Thymus (tissue), 11 donors: ENCODE results near the gene TMX1. TPM values are rescaled to one million over a fixed set of nuclear protein-coding genes. Genes with fewer than 3 reads are reported as not detected.

Experiments used
- DNase-seq, 9 donors: peaks; one replicate each; pipeline ENCODE4 v3.0.0-alpha.2; 2013; ENCODE audit warnings: low spot score in 9 of 9, low read depth in 6 of 9, missing footprints in 1 of 9
- H3K27ac ChIP-seq, 2 donors: one replicate each; pipeline ENCODE4 v1.5.1; 2013; ENCODE audit warnings: control low read depth in 1 of 2, low read depth in 1 of 2, low read length in 1 of 2, mild to moderate bottlenecking in 1 of 2, moderate library complexity in 1 of 2
- H3K27me3 ChIP-seq, 2 donors: one replicate each; pipeline ENCODE4 v1.5.1; 2013; ENCODE audit warnings: low read length in 1 of 2; ENCODE audit not compliant: control insufficient read depth in 2 of 2, insufficient read depth in 1 of 2
- H3K36me3 ChIP-seq, 2 donors: one replicate each; pipeline ENCODE4 v1.5.1; 2013; ENCODE audit warnings: low read length in 1 of 2, mild to moderate bottlenecking in 1 of 2, moderate library complexity in 1 of 2; ENCODE audit not compliant: control insufficient read depth in 2 of 2, insufficient read depth in 2 of 2
- H3K4me1 ChIP-seq, 2 donors: one replicate each; pipeline ENCODE4 v1.5.1; 2013; ENCODE audit warnings: low read length in 2 of 2; ENCODE audit not compliant: control insufficient read depth in 2 of 2, insufficient read depth in 2 of 2
- H3K4me3 ChIP-seq, 2 donors: one replicate each; pipeline ENCODE4 v1.5.1; 2013; ENCODE audit warnings: low read length in 2 of 2, control low read depth in 1 of 2, mild to moderate bottlenecking in 1 of 2
- H3K9me3 ChIP-seq, 2 donors: one replicate each; pipeline ENCODE4 v1.5.1; 2013; ENCODE audit warnings: low read length in 1 of 2, mild to moderate bottlenecking in 1 of 2; ENCODE audit not compliant: control insufficient read depth in 2 of 2, insufficient read depth in 1 of 2
- WGBS: extraction: QIAGEN DNeasy Blood & Tissue Kit; methylation state at CpG from one replicate; pipeline ENCODE4 v1.1.7; 2013; 5-methylcytosine and 5-hydroxymethylcytosine counted together
- polyA plus RNA-seq: library from polyadenylated mRNA; stranded (reverse); fragments of 200-250 nt; gene quantifications from one replicate; pipeline ENCODE4 v1.2.3, GENCODE V29; 2013
- total RNA-seq: library from RNA; stranded (reverse); fragments of 120-200 nt; gene quantifications from one replicate; pipeline ENCODE4 v1.2.4, GENCODE V29; 2013
- donor health status: healthy.

Gene TMX1
- total and polyA plus RNA-seq, 2 donors = 14.1 to 43.2 TPM

GRCh38 chr14:51277753-51278415 lies 37.8 kb downstream of the TMX1 start:
- no peaks in the 10 kb centered on the region for H3K27me3 ChIP-seq
- no peaks in the 10 kb centered on the region for H3K36me3 ChIP-seq
- no peak for DNase-seq
- no peaks in the 10 kb centered on the region for H3K4me1 ChIP-seq
- no peak overlapping the region for H3K4me3 ChIP-seq
- WGBS = 95% methylated on average over 4 of the region's 4 CpGs
- no peak overlapping the region for H3K27ac ChIP-seq
- no peaks in the 10 kb centered on the region for H3K9me3 ChIP-seq

DNA sequence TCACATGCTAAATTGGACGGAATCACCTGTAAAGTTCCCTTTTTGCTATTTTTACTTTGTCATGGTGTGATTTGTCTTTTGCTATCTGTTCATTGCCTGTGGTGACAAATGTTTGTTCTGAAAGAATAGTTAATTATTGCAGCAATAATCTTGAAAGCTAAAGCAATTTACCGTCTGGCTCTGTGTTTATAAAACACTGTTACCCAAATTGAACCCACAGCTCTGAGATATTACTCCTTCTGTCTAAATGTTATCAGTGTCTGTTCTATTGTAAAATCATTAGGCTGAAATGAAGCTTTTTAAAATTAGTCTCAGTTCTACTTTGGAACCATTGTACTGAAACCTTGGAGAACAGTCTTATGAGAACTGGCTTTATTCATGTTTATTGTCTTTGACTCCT lies 42.5 kb downstream of the TMX1 start:
- no peaks in the 10 kb centered on the region for H3K4me1 ChIP-seq
- 89% methylated on average over 2 of the region's 2 CpGs for WGBS
- no peaks in the 10 kb centered on the region for H3K36me3 ChIP-seq
- H3K9me3 ChIP-seq = no peaks in the 10 kb centered on the region
- H3K4me3 ChIP-seq = no peak overlapping the region
- no peaks in the 10 kb centered on the region for H3K27me3 ChIP-seq
- no peak for DNase-seq
- no peak overlapping the region for H3K27ac ChIP-seq

GRCh38 chr14:51283402-51284085 lies 43.5 kb downstream of the TMX1 start:
- H3K4me1 ChIP-seq = no peaks in the 10 kb centered on the region
- no peak overlapping the region for H3K27ac ChIP-seq
- H3K36me3 ChIP-seq = no peaks in the 10 kb centered on the region
- WGBS = 71% methylated on average over 8 of the region's 8 CpGs
- H3K9me3 ChIP-seq = no peaks in the 10 kb centered on the region
- no peak overlapping the region for H3K4me3 ChIP-seq
- peak in 8 of 9 donors; percentile 15 to 67 (median 32) for DNase-seq
- H3K27me3 ChIP-seq = no peaks in the 10 kb centered on the region

DNA sequence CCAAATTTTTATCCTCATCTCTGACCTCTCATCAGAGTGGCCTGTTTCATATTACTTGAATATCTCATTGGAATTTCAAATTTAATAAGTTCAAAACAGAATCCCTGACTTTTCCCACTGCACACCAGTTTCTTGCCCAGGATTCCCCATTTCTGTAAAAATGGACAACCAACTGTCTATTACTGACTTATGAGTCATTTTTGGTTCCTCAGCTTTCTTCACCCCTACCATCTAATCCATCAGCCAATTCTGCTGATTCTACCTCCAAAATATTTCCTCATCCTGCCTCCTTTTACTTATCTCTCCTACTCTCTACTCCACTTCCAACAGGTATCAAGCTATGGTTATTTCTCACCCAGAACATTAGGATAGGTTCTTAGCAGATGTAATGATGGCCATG lies 44.2 kb downstream of the TMX1 start:
- H3K4me3 ChIP-seq = no peak overlapping the region
- DNase-seq = no peak

DNA sequence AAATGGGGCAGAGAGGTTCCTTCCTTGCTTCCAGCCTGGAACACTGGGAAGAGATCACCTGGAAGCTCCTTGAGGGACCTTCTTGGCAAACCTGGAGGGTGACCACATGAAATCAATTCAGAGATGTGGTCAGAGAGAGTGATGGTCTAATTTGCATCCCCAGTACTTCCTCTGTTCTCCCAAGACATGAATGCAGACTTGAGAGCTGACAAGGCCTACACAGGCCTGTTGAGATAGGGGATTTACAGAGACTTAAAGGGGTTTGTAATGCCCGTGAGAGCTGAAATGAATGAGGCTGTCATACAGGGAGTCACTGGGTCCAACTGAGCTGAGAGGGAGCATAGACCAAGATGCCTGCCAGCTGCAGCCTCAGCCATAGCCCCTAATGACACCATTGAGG lies 45.1 kb downstream of the TMX1 start:
- Histone ChIP-seq H3K4me3 (no peak overlapping the region), H3K36me3 (no peaks in the 10 kb centered on the region), H3K27ac (no peak overlapping the region), H3K4me1 (no peaks in the 10 kb centered on the region), H3K27me3 (no peaks in the 10 kb centered on the region), H3K9me3 (no peaks in the 10 kb centered on the region)
- 92% methylated on average over 1 of the region's 1 CpG for WGBS
- DNase-seq = no peak

More for the DNA sequence above, 44.2 kb downstream of the TMX1 start:
- no peaks in the 10 kb centered on the region for H3K27me3 ChIP-seq
- H3K27ac ChIP-seq = no peak overlapping the region
- no peaks in the 10 kb centered on the region for H3K4me1 ChIP-seq
- H3K9me3 ChIP-seq = no peaks in the 10 kb centered on the region
- H3K36me3 ChIP-seq = no peaks in the 10 kb centered on the region

- Histone ChIP-seq H3K27me3 (no peaks in the 10 kb centered on the region), H3K36me3 (no peaks in the 10 kb centered on the region), H3K27ac (no peak overlapping the region), H3K4me1 (no peaks in the 10 kb centered on the region), H3K4me3 (no peak overlapping the region), H3K9me3 (no peaks in the 10 kb centered on the region)
- DNase-seq = no peak
Observed at GRCh38 chr14:51289169-51289568, 49.1 kb downstream of the TMX1 start.

GRCh38 chr14:51290132-51290531 lies 50.1 kb downstream of the TMX1 start:
- 95% methylated on average over 1 of the region's 1 CpG for WGBS
- no peak for DNase-seq
- Histone ChIP-seq H3K27me3 (no peaks in the 10 kb centered on the region), H3K27ac (no peak overlapping the region), H3K4me3 (no peak overlapping the region), H3K9me3 (no peaks in the 10 kb centered on the region), H3K4me1 (no peaks in the 10 kb centered on the region), H3K36me3 (no peaks in the 10 kb centered on the region)

- H3K9me3 ChIP-seq = no peaks in the 10 kb centered on the region
- WGBS = 98% methylated on average over 4 of the region's 4 CpGs
- no peak overlapping the region for H3K4me3 ChIP-seq
- no peak for DNase-seq
- H3K36me3 ChIP-seq = no peaks in the 10 kb centered on the region
- no peaks in the 10 kb centered on the region for H3K27me3 ChIP-seq
- H3K27ac ChIP-seq = no peak overlapping the region
- H3K4me1 ChIP-seq = no peaks in the 10 kb centered on the region
Observed at GRCh38 chr14:51291016-51291415, 51.0 kb downstream of the TMX1 start.

DNA sequence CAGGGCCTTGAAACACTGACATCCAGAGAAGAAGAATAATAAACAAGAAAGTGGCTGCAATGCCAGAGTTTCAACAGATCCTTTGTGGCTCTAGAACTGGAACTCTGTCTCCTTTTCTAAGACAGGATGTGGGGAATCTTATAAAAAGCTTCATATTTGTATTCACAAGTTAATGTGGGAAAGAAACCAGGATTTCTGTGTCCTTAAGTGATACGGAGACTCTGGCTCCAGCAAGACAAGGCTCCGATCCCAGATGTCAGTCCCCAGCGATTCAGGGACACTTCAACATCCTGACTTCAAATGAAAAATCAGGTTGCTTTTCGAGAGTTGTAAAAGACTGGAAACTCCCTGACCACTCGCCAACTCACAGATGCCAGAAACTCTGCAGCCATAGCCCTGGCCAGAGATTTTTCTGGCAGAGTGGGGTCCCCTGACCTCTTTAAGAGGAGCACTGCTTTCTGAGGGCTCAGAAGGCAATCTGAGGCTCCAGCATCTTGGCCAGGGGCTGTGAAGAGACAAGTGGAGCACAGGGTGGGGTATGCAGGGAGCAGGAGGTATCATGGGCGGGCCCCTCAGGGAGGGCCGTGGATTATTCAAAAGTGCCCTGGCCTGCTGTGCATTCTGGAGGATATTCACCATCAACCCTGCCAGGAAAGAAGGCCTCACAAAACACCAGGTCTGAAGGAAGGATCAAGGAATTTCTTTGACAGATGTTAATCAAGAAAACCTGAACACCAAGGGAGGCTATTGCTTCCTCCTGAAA lies 53.3 kb downstream of the TMX1 start:
- Histone ChIP-seq H3K27ac (no peak overlapping the region), H3K4me1 (no peaks in the 10 kb centered on the region), H3K4me3 (no peak overlapping the region), H3K36me3 (no peaks in the 10 kb centered on the region), H3K27me3 (no peaks in the 10 kb centered on the region), H3K9me3 (no peaks in the 10 kb centered on the region)
- 86% methylated on average over 7 of the region's 7 CpGs for WGBS
- DNase-seq = peak in 1 of 9 donors; percentile 10
